HepG2 (cell line): ENCODE data around the gene FRAS1. TPM values are rescaled to one million over a fixed set of nuclear protein-coding genes. Genes with fewer than 3 reads are reported as not detected.
A peak's percentile ranks its signal among the peaks of the same experiment; 100 is the strongest.

Experiments
- ARID2 ChIP-seq: sonication (generic); formaldehyde crosslinking; IDR thresholded peaks from 2 replicates; pipeline ENCODE4 v1.8.1; 2022; ENCODE audit warnings: mild to moderate bottlenecking, missing genetic modification reagents, borderline replicate concordance
- ATF1 ChIP-seq: IDR thresholded peaks from 2 replicates; pipeline ENCODE4 v1.6.1; 2016; ENCODE audit warnings: mild to moderate bottlenecking, control low read depth
- CBX5 ChIP-seq: sonication (generic); formaldehyde crosslinking; IDR thresholded peaks from 2 replicates; pipeline ENCODE4 v1.4.0; 2020; ENCODE audit warnings: missing genetic modification reagents, borderline replicate concordance
- CCDC6 ChIP-seq: sonication (generic); formaldehyde crosslinking; IDR thresholded peaks from 2 replicates; pipeline ENCODE4 v1.8.1; 2022; ENCODE audit warnings: mild to moderate bottlenecking, missing genetic modification reagents, moderate library complexity
- FOXP1 ChIP-seq, 2 experiments: fragments of 450-650 bp in 1 of 2; IDR thresholded peaks; 2 replicates each; pipeline ENCODE4 v1.6.1; 2017 to 2018; ENCODE audit warnings: antibody characterized with exemption in 1 of 2
- GTF3A ChIP-seq: sonication (generic); formaldehyde crosslinking; conservative IDR thresholded peaks from 2 replicates; pipeline ENCODE4 v1.4.0; 2020; ENCODE audit warnings: mild to moderate bottlenecking, missing genetic modification reagents
- IKZF1 ChIP-seq: fragments of 450-650 bp; IDR thresholded peaks from 2 replicates; pipeline ENCODE4 v1.7.1; 2016
- IRF2 ChIP-seq: IDR thresholded peaks from 2 replicates; pipeline ENCODE4 v1.6.1; 2018; ENCODE audit warnings: missing genetic modification reagents, missing compliant biosample characterization
- MIXL1 ChIP-seq: IDR thresholded peaks from 2 replicates; pipeline ENCODE4 v1.6.1; 2016
- MNT ChIP-seq: fragments of 450-650 bp; IDR thresholded peaks from 2 replicates; pipeline ENCODE4 v1.6.1; 2016
- THAP9 ChIP-seq: sonication (generic); formaldehyde crosslinking; IDR thresholded peaks from 2 replicates; pipeline ENCODE4; 2020; ENCODE audit warnings: missing genetic modification reagents, mild to moderate bottlenecking, borderline replicate concordance
- TMF1 ChIP-seq: sonication (generic); formaldehyde crosslinking; IDR thresholded peaks from 2 replicates; pipeline ENCODE4 v1.8.1; 2022; ENCODE audit warnings: low read depth, missing genetic modification reagents
- XRCC5 ChIP-seq: fragments of 200-400 bp; formaldehyde crosslinking; optimal IDR thresholded peaks from 2 replicates; pipeline ENCODE3; 2017; ENCODE audit warnings: mild to moderate bottlenecking, low read length
- ZFP36L1 ChIP-seq: sonication (generic); formaldehyde crosslinking; IDR thresholded peaks from 2 replicates; pipeline ENCODE4 v1.8.0; 2022; ENCODE audit warnings: mild to moderate bottlenecking, missing genetic modification reagents, moderate library complexity
- ZSCAN31 ChIP-seq: sonication (generic); formaldehyde crosslinking; IDR thresholded peaks from 2 replicates; pipeline ENCODE4 v1.5.0; 2020; ENCODE audit warnings: low read depth, mild to moderate bottlenecking, missing genetic modification reagents
- polyA plus RNA-seq, 8 experiments: library from polyadenylated mRNA; depleted of rRNA in 3 of 8; stranded (reverse) in 7 of 8; unstranded in 1 of 8; fragments of >200 nt; fragmentation: Illumina TruSeq in 4 of 8; extraction: Trizol in 4 of 8; gene quantifications; 2 replicates each; pipeline versions ENCODE4 v1.2.1 to v1.2.3, GENCODE V29; 2011 to 2016; ENCODE audit warnings: low read depth in 4 of 8, missing spikeins in 1 of 8, mixed read lengths in 1 of 8; ENCODE audit not compliant: insufficient read depth in 1 of 8
- total RNA-seq, 5 experiments: library from RNA; depleted of rRNA; stranded (reverse); fragments of >200 nt; fragmentation: Illumina TruSeq; extraction: Trizol; gene quantifications; 2 replicates each; pipeline ENCODE4 v1.2.3, GENCODE V29; 2016; ENCODE audit warnings: low read depth in 1 of 5

Gene FRAS1
- total and polyA plus RNA-seq, 2 of the 13 experiments (the other 11 are each of a cell fraction or from before 2014, with no cell fraction given): 22.5 to 31.6 TPM

- TF ChIP-seq XRCC5 (peak; percentile 68), IKZF1 (no peak), GTF3A (no peak), ARID2 (CRISPR knock-in tag) (0 out of 2 replicates have a peak, but pooled peaks have one; percentile 18), ZFP36L1 (CRISPR knock-in tag) (no peak), IRF2 (CRISPR knock-in tag) (0 out of 2 replicates have a peak, but pooled peaks have one; percentile 45), THAP9 (no peak), MNT (no peak), TMF1 (no peak), CCDC6 (CRISPR knock-in tag) (no peak), MIXL1 (CRISPR knock-in tag) (peak; percentile 37; the same call in 1 of the 2 replicates), ZSCAN31 (CRISPR knock-in tag) (0 out of 2 replicates have a peak, but pooled peaks have one; percentile 26), CBX5 (no peak), FOXP1 (IDR thresholded peaks at IDR 0.05) (no peak), FOXP1 (CRISPR knock-in tag; IDR thresholded peaks at IDR 0.05) (peak; percentile 4; the same call in 1 of the 2 replicates), ATF1 (no peak)
- TF ChIP-seq, all 625 proteins: peak for 46
Measured at GRCh38 chr4:78059524-78059889, 2.4 kb downstream of the FRAS1 start (continued).
